SH-SY5Y (cell line): ENCODE measurements around the gene CCDC106.

Source experiments
- GATA2 ChIP-seq: IDR thresholded peaks from 2 replicates; pipeline ENCODE4 v1.6.1; 2011; ENCODE audit warnings: mild to moderate bottlenecking, low read depth, low read length
- GATA3 ChIP-seq: IDR thresholded peaks from 2 replicates; pipeline ENCODE4 v1.6.1; 2011; ENCODE audit warnings: low read depth, mild to moderate bottlenecking, low read length, moderate library complexity

- no peak for TF ChIP-seq GATA2
- TF ChIP-seq GATA3, result no peak
Observed at GRCh38 chr19:55650602-55651230, 2.7 kb downstream of the CCDC106 start.
